ENCODE measurements around the gene PRSS53.

- TF ChIP-seq CTCF (conservative IDR thresholded peaks at IDR 0.05; ENCODE audit: low read length) = no peak
- no peak for TF ChIP-seq EZH2phosphoT487 (IDR thresholded peaks at IDR 0.05; ENCODE audit: borderline replicate concordance)
Measured at GRCh38 chr16:31092330-31092729, 3.6 kb upstream of the PRSS53 start.

Data from Loucy (cell line).